HG03457 (cell line): ENCODE data around the gene CCND3.
"Not testable (repeated sequence)": the region's sequence is repeated elsewhere in the genome, so short reads cannot be mapped to it uniquely, and the experiment has no call there.

Source experiments
- ATAC-seq: cut with Tn5 transposase; IDR thresholded peaks from one replicate; pipeline ENCODE4 v1.9.1; 2021; ENCODE audit warnings: moderate number of reproducible peaks; ENCODE audit not compliant: unreplicated experiment

CCND3 gene

DNA sequence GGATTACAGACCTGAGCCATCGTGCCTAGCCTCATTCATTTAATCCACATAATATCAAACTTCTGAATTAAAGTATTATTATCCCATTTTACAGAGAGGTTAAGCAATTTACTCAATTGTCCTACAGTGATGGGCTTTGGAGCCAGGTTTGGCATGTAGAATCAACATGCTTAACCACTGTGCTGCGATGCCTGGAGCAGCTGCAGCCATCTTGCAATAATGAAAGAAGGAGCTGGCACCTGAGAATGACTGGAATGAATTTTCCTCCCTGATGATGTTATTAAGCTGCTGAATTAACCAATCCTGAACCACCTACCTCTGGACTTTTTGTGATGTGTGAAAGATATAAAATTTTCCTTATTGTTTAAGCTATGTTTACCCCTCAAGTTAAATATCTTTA lies 13.1 kb upstream of the CCND3 start:
- no peak for ATAC-seq

DNA sequence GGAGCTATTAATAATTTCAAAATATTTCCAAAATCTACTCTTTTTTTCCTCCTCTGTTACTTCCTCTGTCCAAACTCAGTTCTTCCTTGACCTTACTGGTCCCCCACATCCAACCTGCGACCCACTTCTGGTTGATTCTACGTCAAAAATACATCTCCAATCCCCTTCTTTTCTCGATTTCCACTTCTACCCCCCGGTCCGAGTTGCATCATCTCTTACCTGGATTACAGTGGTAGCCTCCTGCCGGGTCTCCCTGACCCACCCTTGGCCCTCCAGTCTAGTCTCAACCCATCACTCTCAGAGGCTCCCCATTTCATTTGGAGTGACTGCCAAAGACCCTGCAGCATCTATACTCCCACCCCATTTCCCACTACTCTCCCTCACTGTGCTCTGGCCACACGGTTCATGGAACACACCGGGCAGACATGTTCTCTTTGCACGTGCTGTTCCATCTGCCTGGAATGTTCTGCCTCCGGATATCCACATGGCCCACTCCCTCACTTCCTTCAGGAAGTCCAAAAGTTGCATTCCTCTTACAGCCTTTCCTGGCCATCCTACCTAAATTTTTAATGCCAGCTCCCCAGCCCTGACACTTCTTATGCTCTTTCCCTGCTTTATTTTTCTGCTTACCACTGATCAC lies 6.1 kb upstream of the CCND3 start:
- no peak for ATAC-seq

DNA sequence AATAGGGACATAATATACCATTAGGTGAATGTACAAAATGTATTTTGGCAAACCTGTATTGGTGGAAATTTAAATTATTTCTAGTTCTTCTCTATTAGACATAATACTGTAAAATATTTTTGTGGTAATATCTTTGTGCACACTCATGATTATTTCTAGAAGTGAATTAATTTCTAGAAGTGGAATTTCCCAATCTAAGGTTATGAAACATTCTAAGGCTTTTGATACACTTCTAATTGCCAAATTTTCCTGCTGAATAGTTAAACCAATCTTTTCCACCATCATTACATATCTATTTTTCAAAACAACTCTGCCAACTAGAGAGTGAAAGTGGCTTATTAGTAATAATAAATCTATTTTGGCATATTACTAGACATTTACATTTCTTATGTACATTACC lies 1.8 kb upstream of the CCND3 start:
- ATAC-seq = no peak

DNA sequence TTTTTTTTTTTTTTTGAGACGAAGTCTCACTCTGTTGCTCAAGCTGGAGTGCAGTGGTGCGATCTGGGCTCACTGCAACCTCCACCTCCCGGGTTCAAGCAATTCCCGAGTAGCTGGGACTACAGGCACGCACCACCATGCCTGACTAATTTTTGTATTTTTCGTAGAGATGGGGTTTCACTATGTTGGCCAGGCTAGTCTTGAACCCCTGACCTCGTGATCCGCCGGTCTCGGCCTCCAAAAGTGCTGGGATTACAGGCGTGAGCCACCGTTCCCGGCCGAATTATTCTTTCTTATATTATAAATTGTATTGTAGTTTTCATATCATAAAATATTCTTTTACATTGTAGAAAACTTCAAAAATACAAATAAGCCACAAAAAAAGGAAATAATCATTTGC lies 1.3 kb upstream of the CCND3 start:
- ATAC-seq = not testable (repeated sequence)

DNA sequence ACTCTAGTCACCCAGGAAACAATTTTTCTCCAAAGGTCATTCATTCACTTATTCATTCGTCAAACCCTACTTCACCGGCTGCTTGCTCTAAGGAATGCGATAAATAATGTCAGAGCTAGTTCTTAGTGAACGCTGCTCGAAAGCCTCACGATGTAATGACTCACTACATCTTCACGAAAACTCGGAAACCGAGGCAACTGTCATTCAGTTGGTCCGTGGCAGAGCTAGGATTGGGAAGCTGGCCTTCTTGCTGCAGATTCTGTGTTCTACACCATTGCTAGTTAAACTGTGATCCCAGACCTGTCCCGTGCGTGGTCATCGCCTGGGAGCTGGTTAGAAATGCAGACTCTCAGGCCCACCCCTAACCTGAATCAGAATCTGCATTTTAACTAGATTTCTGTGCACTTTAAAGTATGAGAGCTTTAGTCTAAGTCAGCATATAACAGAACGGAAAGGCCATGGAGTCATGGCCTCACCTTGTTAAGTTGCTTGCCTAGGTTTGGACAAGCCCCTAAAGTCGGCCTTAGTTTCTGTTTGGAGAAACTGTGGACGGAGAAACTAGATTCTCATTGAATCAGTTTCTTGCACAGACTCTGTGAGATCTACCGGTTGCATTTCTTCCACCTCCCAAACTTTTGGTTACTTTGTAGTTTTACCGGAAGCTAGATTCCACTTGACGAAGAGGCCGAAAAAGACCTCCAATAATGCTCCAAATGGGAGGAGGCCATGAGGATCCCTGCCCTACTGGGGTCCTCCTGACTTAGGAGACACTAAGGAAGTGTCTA lies 651 bp upstream of the CCND3 start:
- no peak for ATAC-seq

DNA sequence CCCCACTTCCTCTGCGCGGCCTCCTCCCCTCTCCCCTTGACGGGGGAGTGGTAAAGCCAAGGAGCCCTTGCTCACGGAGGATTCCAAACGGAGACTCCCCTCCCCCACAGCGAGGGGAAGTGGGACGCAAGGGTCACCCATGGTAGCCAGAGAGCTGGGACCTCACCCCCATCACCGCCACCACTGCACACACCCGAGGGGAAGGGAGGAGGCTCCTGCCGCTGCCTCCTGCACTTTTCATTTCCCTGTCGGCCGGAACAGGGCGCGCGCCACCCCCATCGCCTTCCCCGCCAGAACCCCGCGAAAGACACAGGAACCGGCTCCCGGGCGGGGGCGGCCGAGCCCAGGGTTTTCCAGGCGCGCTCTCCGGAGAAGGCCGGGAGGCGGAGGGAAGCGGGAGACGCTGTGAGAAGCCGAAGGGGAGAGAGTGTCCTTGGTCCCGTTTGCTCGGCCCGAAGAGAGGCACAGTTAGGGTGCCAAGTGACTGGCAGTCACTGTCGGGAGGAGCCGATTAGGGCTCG lies 789 bp downstream of the CCND3 start:
- no peak for ATAC-seq

DNA sequence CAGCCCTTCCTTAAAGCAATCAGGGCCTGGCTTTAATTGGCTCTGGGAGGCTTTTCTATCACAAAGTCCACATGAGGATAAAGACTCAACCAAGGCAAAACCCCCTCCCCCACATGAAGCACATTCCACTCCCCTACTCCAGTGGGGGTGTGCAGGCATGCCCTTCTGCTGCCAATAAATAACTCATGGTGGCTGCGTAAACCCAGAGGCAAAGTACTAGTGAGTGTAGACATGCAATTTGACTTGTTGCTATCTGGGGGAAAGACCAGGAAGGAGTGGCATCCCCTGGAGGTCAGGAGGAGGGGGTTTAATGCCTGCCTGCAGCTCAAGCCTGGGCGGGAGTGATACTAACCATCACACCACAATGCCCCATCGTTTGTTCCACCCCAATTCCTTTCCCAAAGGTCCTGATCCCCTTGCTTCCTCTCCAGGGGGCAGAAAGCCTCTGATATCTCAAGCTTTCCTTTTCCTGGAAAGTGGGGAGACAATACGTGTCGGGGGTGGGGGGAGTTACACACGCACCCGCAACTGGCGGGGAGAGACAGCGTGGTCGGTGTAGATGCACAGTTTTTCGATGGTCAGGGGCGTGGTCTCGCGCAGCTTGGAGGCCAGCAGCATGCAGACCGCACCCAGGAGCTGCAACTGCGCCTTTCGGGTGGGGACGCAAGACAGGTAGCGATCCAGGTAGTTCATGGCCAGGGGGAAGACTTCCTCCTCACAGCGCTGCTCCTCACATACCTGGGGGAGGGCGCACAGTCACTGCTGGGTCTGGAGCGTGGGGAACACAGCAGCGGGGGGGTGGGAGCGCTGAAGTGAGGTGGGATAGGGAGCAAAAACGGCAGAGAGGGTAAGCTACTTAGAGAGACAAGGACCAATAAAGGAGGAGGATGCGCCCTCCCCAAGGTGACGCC lies 1.5 kb downstream of the CCND3 start:
- no peak for ATAC-seq

DNA sequence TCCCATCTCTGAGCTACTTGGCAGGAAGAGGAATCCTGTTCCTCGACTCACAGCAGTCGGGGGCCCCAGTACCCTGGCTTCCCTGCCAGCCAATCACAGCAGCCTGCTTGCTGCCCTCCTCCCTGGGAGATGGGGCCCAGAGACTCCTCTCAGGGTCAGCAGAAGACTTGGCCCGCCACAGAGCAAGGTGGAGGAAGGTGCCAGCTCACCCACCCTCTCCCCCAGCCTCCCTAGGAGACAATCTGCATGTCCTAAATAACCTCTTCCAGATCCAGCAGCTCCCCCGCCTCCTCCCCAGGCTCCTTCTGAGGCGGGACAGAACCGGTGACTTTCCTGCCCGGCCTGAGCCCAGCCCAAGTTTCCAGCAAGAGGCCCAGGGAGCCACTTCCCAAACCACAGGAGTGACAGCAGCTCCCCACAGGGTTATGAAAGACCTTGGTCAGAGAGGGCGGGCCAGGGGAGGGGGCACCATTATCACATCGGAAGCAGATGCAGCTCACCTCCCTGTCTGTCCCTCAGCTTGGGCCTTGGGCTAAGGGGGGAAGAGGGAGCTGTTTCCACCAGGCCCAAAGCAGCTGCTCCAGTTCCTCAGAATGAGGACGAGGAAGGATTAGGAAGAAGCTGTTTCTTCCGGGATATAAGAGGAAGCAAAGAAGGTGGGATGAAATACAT lies 2.3 kb downstream of the CCND3 start:
- ATAC-seq = no peak

DNA sequence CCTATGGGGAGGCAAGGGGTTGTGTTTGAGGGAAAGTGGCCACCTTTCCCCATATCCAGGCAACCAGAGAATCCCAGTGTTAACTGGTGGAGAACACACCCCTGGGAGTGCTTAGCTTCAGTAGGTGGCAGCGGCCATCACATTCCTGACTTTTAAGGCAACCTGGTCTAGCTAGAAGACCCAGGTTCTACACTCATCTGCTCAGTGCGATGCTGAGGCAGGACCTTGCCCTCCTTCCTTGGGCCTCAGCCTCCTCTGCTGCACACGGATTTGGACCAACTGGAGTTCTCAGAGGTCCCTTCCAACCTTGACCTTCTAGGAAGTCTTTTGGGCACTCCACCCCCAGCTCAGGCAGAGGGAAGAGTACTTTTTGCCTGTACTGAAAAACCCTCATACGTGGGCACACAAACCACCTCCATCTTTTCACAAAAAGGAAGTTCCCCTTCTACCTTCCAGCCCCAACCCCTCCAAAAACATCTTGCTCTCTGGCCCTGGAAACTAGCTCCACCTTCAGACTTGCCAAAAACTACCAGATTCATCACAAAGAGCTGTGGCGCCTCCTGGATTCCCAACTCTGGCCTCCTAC lies 2.9 kb downstream of the CCND3 start:
- ATAC-seq = no peak

DNA sequence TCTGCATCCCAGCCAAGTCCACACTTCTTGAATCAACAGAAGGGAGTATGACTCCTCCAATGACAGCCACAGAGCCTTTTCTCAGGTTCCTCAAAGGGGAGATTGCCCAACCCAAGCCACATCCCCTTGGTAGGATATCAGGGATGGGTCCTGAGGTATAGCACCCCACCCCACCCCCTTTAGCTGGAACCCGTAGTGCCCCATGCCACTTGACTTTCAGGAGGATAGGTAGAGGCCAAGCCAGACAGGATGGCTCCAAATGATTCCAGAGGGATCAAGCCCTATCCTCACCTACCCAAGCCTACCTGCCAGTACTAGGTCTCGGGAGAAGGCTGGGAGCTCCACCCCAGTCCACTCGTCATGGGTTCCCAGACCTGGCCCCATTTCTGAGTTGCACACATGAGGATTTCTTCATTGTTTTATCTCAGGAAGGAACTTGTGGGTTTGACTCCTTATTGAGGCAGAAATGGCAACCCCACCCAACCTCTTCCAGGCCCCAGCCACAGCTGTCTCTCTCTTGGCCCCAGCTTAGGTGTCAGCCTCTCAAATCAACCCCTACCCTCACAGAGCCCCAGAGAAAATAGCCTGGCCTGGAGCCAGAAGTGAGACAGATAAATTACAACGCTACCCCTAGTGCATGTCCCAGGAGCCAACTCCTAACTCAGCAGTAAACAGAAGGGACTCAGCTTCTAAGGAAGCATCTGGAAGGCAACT lies 3.6 kb downstream of the CCND3 start:
- ATAC-seq = no peak

DNA sequence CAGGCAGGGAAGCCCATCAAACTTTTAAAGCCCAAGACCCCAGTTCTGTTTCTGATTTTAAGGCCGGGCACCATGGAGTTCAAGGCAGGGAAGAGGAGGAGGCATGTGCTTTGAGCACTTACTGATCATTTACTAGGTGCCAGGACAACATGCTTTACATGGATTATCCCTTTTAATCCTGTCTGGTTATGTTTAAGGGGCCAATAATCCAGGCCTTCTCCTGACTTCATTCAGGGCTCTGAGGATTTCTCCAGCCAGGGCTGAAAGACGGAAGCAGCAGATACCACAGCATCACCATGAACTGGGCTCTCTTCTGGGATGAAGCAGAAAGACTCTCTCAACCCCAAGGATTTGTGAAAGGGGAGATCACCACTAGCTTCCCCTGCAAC lies 4.1 kb downstream of the CCND3 start:
- no peak for ATAC-seq

DNA sequence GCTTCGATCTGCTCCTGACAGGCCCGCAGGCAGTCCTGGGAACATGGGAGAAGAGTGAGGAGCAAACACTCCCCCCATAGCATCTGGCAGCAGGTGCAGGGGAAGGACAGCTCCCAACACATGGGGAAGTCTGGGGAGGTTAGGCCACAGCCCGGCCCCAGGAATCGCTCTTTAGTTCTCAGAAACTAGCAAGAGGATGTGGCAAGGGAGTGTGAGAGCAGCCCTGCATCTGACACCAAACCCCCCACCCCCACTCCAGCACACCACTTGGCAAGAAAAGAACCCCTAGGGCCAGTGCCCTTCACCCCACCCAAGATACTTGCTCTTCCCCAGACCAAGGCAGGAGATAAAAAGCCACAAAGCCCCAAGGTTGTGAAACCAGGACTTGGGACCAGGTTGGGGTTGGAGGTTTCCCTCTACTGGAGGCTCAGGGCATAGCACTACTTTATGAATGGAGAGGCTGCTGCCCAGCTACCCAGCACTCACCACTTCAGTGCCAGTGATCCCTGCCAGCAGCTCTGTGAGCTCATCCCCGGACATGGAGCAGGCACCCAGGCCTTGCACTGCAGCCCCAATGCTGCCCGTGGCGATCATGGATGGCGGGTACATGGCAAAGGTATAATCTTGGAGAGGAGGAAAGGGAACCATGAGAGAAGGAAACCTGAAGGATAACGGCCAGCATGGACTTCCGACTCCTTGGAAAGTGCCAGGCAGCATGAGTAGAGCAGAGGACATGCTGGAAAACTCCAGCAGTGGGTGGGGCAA lies 5.4 kb downstream of the CCND3 start:
- peak; percentile 43 for ATAC-seq

DNA sequence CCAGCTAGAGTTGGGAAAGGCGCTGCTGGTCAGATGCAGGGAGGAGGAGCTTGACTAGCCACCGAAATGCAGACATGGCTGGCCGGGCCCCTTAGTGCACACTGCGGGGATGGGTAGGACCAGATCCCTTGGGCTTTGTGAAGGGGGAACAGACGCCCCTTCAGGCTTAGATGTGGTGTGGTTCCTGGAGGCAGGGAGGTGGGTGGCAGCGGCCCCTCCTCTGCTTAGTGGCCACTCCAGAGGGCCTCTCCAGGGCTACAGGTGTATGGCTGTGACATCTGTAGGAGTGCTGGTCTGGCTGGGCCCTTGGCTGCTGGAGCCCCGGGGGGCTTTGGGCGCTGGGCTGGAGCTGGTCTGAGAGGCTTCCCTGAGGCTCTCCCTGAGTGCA lies 5.9 kb downstream of the CCND3 start:
- ATAC-seq = no peak

DNA sequence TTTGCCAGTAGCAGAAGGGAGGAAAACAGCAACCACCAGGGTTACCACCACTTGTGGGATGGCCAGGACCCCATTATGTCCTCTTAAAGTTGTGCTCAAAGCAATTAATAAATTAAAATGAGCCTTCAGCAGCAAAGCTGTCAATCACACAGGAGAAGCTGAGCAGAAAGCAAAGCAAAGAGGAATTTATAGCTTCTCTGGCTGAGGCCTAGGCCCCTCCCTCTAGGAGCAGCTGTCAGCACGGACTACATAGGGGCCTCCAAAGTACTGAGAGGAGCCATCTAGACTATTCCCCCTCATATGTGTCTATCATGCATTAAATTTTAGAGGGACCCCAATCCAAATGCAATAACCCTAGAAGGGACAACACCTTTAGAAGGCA lies 6.4 kb downstream of the CCND3 start:
- ATAC-seq = no peak

DNA sequence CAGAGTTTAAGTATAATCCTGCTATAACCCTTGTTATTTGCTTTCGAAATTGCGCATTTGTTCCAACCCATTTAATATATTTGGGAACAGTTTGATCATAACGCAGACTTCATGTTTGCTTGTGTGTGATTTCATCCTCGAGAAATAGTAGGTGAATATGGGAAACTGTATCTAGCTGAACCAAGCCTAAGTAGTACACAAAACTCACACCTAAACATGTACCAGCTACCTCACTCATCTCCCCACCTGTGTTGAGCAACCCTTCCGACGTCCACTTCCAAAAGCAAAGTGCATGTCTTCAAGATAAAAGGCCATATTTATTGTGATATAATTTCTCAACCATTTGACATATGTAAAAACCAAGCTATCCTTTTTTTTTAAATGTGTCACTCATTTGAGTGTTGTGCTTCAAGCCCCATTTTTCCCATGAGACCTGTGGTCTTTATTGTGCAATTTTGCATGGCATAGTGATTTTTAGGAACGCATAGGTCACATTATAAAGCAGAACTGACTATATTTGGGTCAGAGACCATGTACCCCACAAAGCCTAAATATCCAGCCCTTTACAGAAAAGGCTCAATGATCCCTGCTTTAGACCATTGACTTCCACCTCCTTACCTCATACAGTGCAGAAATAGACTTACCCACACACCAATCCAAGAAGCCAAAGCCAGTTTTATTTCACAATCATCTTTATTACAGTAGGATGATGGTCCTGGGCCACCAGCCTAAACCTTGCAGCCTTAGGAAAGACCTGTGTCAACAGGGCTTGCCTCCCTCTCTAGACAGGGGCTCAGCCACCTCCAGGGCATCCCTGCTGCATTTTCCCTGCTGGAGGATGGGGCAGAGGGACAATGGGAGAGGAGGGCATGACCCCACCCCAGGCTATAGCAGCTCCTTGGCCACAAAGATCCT lies 7.1 kb downstream of the CCND3 start:
- ATAC-seq = no peak

DNA sequence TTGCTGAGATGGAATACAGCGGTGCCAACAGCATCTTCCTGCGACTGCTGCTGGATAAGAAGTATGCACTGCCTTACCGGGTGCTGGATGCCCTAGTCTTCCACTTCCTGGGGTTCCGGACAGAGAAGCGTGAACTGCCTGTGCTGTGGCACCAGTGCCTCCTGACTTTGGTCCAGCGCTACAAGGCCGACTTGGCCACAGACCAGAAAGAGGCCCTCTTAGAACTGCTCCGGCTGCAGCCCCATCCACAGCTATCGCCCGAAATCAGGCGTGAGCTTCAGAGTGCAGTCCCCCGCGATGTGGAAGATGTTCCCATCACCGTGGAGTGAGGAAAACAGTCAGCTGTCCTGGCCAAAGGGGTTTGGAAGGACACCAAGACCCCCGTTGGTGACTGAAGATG lies 9.2 kb downstream of the CCND3 start:
- no peak for ATAC-seq

DNA sequence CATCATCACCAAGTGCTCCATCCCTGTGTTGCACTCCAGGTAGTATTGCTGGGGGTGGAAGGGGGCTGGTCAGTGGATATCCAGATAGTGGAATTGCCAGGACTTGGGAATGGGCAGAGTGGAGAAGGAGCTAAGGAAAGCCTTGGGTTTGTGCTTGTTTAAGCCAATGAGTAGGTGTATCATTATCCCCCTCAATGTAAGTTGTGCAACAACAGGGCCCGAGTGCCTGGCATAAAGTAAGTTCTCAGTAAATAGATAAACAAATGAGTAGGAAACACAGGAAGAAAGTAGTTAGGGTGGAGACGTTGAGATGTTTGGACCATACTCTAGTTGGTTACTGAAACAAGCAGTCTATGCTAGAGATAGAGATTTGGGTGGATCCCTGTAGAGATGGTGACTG lies 9.8 kb downstream of the CCND3 start:
- ATAC-seq = no peak

DNA sequence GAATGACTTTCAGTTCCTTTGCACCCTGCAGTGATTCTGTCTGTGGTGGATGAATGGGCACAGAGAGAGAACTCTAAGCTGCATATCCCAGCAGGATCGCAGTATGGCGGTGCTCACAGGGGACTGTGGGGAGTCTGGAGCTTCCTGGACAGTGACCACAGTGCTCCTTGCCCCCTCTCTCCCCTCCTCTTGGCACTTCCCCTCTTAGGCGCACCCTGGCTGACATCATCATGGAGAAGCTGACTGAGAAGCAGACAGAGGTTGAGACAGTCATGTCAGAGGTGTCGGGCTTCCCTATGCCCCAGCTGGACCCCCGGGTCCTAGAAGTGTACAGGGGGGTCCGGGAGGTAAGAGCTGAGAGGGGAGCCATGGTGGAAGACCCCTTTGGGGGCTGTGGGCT lies 11.7 kb downstream of the CCND3 start:
- ATAC-seq = no peak
